Measurements from ENCODE around the gene PIK3AP1.

Gene PIK3AP1

GRCh38 chr10:96703358-96703757 is 17.0 kb downstream of the PIK3AP1 start:
- H3K27ac ChIP-seq (replicated peaks): no peak overlapping the region
- TF ChIP-seq CTCF (IDR thresholded peaks at IDR 0.05; ENCODE audit: insufficient read depth, low read length) (no peak), SPI1 (IDR thresholded peaks at IDR 0.05; ENCODE audit: borderline replicate concordance, low read depth) (peak; percentile 86)
- DNase-seq (ENCODE audit: low read depth in 1 of 2, low spot score in 1 of 2): no peak
- no peaks in the 10 kb centered on the region for H3K27me3 ChIP-seq (ENCODE audit: insufficient read depth, poor library complexity, severe bottlenecking)
- H3K4me3 ChIP-seq (replicated peaks; ENCODE audit: insufficient read depth, low read length): no peak overlapping the region

- TF ChIP-seq REST (IDR thresholded peaks at IDR 0.05; ENCODE audit: insufficient replicate concordance, low read depth) (no peak), POLR2AphosphoS5 (IDR thresholded peaks at IDR 0.05; ENCODE audit: low read depth) (no peak), CTCF (IDR thresholded peaks at IDR 0.05; ENCODE audit: insufficient read depth, low read length) (no peak), SPI1 (IDR thresholded peaks at IDR 0.05; ENCODE audit: borderline replicate concordance, low read depth) (no peak), GABPA (IDR thresholded peaks at IDR 0.05; ENCODE audit: low read depth) (no peak)
- H3K27me3 ChIP-seq (ENCODE audit: insufficient read depth, poor library complexity, severe bottlenecking): no peaks in the 10 kb centered on the region
- H3K4me3 ChIP-seq (replicated peaks; ENCODE audit: insufficient read depth, low read length): no peak overlapping the region
- DNase-seq (ENCODE audit: low read depth in 1 of 2, low spot score in 1 of 2): no peak
- H3K27ac ChIP-seq (replicated peaks): peak overlapping the region; percentile 64
Observed at GRCh38 chr10:96701265-96701664, 19.0 kb downstream of the PIK3AP1 start.

GRCh38 chr10:96700374-96701099 is 19.8 kb downstream of the PIK3AP1 start:
- DNase-seq (ENCODE audit: low read depth in 1 of 2, low spot score in 1 of 2): peak in 1 of 2 experiments; percentile 86
- no peak for TF ChIP-seq CTCF (IDR thresholded peaks at IDR 0.05; ENCODE audit: insufficient read depth, low read length)
- peak; percentile 28; the same call in 1 of the 2 replicates for TF ChIP-seq SPI1 (IDR thresholded peaks at IDR 0.05; ENCODE audit: borderline replicate concordance, low read depth)
- TF ChIP-seq REST (IDR thresholded peaks at IDR 0.05; ENCODE audit: insufficient replicate concordance, low read depth): no peak
- peak; percentile 64 for TF ChIP-seq POLR2AphosphoS5 (IDR thresholded peaks at IDR 0.05; ENCODE audit: low read depth)
- TF ChIP-seq GABPA (IDR thresholded peaks at IDR 0.05; ENCODE audit: low read depth): no peak
- no peaks in the 10 kb centered on the region for H3K27me3 ChIP-seq (ENCODE audit: insufficient read depth, poor library complexity, severe bottlenecking)
- peak overlapping the region; percentile 64 for H3K27ac ChIP-seq (replicated peaks)
- H3K4me3 ChIP-seq (replicated peaks; ENCODE audit: insufficient read depth, low read length): no peak overlapping the region

- H3K4me3 ChIP-seq (replicated peaks; ENCODE audit: insufficient read depth, low read length): no peak overlapping the region
- TF ChIP-seq POLR2AphosphoS5 (IDR thresholded peaks at IDR 0.05; ENCODE audit: low read depth) (no peak), REST (IDR thresholded peaks at IDR 0.05; ENCODE audit: insufficient replicate concordance, low read depth) (no peak), GABPA (IDR thresholded peaks at IDR 0.05; ENCODE audit: low read depth) (no peak), SPI1 (IDR thresholded peaks at IDR 0.05; ENCODE audit: borderline replicate concordance, low read depth) (no peak), CTCF (IDR thresholded peaks at IDR 0.05; ENCODE audit: insufficient read depth, low read length) (no peak)
- no peaks in the 10 kb centered on the region for H3K27me3 ChIP-seq (ENCODE audit: insufficient read depth, poor library complexity, severe bottlenecking)
- peak overlapping the region; percentile 64 for H3K27ac ChIP-seq (replicated peaks)
- DNase-seq (ENCODE audit: low read depth in 1 of 2, low spot score in 1 of 2): no peak
Observed at GRCh38 chr10:96699613-96700012, 20.7 kb downstream of the PIK3AP1 start.
